ENCODE results near the gene KRT78.

KRT78 gene

DNA sequence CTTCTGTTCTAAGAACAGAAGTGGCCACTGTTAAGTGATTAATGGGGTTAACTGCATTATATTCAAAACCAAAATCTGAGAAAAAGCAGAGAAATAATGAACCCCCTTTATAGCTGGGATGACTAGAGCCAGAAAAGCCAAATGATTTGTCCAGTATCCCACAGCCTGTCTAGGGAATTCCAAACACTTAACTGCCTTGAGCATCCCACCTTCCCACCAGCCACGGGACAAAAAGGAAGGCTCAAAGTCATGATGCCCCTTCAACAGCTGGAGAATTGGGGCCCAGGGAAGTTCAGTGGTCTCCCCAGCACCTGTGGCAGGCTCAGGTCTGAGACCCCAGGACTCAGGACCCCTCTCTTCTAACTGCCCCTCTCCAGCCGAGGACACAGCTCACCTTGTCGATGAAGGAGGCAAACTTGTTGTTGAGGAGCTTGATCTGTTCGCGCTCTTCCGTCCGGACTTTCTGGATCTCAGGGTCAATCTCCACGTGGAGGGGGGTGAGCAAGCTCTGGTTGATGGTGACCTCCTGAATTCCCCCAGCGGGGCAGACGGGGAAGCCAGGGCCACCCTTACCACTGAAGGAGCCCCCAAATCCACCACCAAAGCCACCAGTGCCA is 35.5 kb downstream of the KRT78 start:
- DNase-seq (ENCODE audit: low spot score), result no peak
- in situ Hi-C loops (cut with MboI; ENCODE audit: low sequenced_read_pairs, unreplicated experiment), result no loop called here
- TF ChIP-seq, protein P1, sequence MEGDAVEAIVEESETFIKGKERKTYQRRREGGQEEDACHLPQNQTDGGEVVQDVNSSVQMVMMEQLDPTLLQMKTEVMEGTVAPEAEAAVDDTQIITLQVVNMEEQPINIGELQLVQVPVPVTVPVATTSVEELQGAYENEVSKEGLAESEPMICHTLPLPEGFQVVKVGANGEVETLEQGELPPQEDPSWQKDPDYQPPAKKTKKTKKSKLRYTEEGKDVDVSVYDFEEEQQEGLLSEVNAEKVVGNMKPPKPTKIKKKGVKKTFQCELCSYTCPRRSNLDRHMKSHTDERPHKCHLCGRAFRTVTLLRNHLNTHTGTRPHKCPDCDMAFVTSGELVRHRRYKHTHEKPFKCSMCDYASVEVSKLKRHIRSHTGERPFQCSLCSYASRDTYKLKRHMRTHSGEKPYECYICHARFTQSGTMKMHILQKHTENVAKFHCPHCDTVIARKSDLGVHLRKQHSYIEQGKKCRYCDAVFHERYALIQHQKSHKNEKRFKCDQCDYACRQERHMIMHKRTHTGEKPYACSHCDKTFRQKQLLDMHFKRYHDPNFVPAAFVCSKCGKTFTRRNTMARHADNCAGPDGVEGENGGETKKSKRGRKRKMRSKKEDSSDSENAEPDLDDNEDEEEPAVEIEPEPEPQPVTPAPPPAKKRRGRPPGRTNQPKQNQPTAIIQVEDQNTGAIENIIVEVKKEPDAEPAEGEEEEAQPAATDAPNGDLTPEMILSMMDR (IDR thresholded peaks at IDR 0.05; ENCODE audit: borderline replicate concordance, control extremely low read depth, extremely low read depth, insufficient read depth, missing control alignments), result no peak

DNA sequence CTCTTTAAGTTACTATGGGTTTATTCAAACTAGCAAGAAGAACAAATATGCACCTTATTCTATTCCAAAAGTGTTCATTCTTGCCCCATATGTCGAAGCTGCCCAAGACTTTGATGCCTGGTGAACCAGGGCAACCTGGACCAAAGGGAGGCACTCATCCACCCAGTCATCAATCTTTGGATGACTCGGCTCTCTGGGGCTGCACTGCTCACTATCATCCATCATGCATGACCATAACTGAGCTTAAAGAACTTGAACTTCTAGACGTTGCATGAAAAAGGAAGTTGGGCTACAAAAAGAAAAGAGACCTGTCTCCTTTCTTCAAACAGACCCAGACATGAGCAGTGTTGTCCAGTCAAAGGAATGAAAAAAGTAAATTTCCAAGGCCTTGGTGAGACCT is 36.0 kb downstream of the KRT78 start:
- DNase-seq (ENCODE audit: low spot score), result no peak
- in situ Hi-C loops (cut with MboI; ENCODE audit: low sequenced_read_pairs, unreplicated experiment), result no loop called here
- TF ChIP-seq, protein P1 (IDR thresholded peaks at IDR 0.05; ENCODE audit: borderline replicate concordance, control extremely low read depth, extremely low read depth, insufficient read depth, missing control alignments), result no peak

DNA sequence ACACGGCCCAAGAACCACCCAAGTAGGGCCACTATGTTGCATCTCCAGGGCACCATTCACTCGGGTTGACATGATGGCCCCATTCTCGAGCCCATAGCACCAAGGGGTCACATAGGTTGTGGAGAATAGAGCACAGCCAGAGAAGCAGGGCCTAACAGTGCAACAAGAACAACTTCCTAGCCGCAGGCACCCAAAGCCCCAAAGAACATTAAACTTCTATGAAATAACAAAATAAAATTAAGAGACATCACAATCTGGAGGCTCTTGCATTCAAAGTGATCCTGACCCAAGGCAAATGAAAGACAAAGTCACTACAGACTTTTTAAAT is 36.8 kb downstream of the KRT78 start:
- TF ChIP-seq, protein P1 (IDR thresholded peaks at IDR 0.05; ENCODE audit: borderline replicate concordance, control extremely low read depth, extremely low read depth, insufficient read depth, missing control alignments), result no peak
- in situ Hi-C loops (cut with MboI; ENCODE audit: low sequenced_read_pairs, unreplicated experiment), result no loop called here
- DNase-seq (ENCODE audit: low spot score), result no peak

DNA sequence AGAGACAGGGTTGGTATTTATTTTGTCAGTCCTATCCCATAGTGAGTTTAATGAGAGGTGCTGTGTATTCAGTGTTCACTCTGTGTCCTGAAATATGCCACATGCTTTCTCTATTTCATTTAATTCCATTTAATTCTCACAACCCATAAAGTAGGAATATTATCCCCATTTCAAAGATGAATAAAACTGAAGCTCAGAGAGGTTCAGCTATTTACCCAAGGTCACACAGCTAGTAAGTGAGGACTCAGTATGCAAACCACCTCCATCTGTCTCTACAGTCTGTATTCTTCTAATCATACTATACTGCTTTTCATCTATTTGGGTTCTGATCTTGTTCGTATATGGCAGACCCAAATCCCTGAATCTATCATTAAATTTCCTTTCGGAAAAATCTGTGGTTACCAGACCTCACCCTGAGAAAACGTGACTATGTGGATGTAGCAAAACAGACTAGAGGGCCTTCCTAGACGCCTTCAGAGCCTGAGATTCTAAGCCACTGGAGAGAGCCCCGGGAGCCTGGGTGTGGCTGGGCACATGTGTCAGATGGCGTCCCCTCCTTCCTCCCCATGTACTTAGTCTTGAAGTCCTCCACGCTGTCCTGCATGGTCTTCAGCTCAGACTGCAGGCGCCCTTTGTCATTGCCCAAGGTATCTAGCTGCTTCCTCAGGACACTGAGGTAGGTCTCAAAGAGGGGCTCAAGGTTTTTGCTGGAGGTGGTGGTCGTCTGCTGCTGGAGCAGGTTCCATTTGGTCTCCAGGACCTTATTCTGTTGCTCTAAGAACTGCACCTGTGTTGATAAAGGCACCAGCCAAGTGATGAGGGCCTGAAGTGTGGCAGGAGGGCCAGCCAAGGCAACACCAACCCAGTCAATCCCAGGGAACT is 37.4 kb downstream of the KRT78 start:
- DNase-seq (ENCODE audit: low spot score), result no peak
- in situ Hi-C loops (cut with MboI; ENCODE audit: low sequenced_read_pairs, unreplicated experiment), result no loop called here
- TF ChIP-seq, protein P1 (IDR thresholded peaks at IDR 0.05; ENCODE audit: borderline replicate concordance, control extremely low read depth, extremely low read depth, insufficient read depth, missing control alignments), result no peak

DNA sequence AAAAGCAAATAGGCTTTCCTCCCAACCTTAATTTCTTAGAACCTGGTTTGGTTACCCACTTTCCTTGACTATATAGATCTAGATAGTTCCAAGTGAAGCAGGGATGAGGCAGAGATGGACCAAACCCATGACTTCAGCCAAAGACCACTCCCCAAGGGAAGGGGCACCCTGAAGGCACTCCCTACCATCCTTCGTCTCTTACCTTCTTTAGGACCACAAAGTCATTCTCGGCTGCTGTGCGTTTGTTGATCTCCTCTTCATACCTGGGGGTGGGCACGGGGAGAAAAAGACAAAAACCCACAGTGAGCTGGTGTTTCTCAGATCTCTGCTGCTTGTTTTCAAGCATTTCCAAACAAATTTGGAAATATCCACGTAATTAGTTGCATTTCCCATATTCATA is 38.2 kb downstream of the KRT78 start:
- in situ Hi-C loops (cut with MboI; ENCODE audit: low sequenced_read_pairs, unreplicated experiment), result no loop called here
- TF ChIP-seq, protein P1 (IDR thresholded peaks at IDR 0.05; ENCODE audit: borderline replicate concordance, control extremely low read depth, extremely low read depth, insufficient read depth, missing control alignments), result no peak
- DNase-seq (ENCODE audit: low spot score), result no peak

DNA sequence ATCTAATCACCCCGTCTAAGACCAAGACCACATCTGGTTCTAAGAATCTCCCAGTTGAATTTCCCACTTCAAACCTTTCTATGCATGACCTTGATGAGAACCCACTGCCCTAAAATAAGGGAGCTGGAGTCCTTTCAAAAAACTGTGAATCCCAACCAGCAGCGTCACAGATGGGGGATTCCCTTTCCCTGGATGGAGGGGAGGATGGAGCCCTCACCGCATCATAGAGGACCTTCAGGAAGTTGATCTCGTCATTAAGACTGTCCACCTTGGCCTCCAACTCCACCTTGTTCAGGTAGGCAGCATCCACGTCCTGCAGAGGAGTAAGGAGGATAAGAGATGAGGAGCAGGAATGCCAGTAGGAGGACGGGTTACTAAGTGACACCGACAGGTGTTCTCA is 39.6 kb downstream of the KRT78 start:
- no peak for DNase-seq (ENCODE audit: low spot score)
- TF ChIP-seq, protein P1 (IDR thresholded peaks at IDR 0.05; ENCODE audit: borderline replicate concordance, control extremely low read depth, extremely low read depth, insufficient read depth, missing control alignments), result no peak
- in situ Hi-C loops (cut with MboI; ENCODE audit: low sequenced_read_pairs, unreplicated experiment), result no loop called here

Data from GM13976 (cell line).